ENCODE data around the gene KCNJ13.
"Not testable (repeated sequence)": the region's sequence is repeated elsewhere in the genome, so short reads cannot be mapped to it uniquely, and the experiment has no call there.

Gene KCNJ13

DNA sequence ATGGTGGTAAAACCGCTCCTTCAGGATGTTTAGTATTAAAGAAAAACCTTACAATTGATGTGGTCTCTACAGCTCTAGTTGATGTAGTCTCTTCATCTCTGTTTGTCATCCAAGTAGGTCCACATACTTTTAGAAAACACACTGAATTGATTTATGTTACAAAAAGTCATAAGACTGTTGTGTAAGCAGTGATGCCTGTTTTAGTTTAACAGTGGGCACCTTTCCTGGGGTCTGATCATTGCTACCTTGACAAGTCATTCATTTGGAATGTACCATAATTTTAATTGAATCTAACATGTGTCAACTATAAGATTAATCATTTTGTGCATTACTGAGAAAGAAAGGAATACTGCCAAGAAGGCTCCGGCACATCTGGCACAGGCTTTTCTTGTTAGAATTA, 44.9 kb downstream of the KCNJ13 start:
- in situ Hi-C loops (cut with MboI; ENCODE audit: low sequenced_read_pairs, unreplicated experiment): no loop called here

DNA sequence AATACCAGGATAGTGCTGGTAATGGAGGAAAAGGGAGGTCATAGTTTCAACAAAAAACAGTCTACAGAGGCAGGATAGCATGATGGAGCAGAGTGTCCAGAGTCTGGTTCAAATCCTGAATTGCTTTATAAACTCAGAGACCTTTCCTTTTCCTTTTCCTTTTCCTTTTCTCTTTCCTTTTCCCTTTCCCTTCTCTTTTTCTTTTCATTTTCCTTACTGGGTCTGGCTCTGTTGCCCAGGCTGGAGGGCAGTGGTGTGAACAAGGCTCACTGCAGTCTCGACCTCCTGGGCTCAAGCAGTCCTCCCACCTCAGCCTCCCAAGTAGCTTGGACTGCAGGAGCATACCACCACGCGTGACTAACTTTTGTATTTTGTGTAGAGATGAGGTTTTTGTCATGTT, 47.6 kb downstream of the KCNJ13 start:
- DNase-seq (ENCODE audit: low spot score): no peak
- in situ Hi-C loops (cut with MboI; ENCODE audit: low sequenced_read_pairs, unreplicated experiment): no loop called here
- TF ChIP-seq, protein P1, sequence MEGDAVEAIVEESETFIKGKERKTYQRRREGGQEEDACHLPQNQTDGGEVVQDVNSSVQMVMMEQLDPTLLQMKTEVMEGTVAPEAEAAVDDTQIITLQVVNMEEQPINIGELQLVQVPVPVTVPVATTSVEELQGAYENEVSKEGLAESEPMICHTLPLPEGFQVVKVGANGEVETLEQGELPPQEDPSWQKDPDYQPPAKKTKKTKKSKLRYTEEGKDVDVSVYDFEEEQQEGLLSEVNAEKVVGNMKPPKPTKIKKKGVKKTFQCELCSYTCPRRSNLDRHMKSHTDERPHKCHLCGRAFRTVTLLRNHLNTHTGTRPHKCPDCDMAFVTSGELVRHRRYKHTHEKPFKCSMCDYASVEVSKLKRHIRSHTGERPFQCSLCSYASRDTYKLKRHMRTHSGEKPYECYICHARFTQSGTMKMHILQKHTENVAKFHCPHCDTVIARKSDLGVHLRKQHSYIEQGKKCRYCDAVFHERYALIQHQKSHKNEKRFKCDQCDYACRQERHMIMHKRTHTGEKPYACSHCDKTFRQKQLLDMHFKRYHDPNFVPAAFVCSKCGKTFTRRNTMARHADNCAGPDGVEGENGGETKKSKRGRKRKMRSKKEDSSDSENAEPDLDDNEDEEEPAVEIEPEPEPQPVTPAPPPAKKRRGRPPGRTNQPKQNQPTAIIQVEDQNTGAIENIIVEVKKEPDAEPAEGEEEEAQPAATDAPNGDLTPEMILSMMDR (IDR thresholded peaks at IDR 0.05; ENCODE audit: borderline replicate concordance, control extremely low read depth, extremely low read depth, insufficient read depth, missing control alignments): no peak

More for the DNA sequence above, 44.9 kb downstream of the KCNJ13 start:
- TF ChIP-seq, protein P1 (IDR thresholded peaks at IDR 0.05; ENCODE audit: borderline replicate concordance, control extremely low read depth, extremely low read depth, insufficient read depth, missing control alignments): no peak
- no peak for DNase-seq (ENCODE audit: low spot score)

DNA sequence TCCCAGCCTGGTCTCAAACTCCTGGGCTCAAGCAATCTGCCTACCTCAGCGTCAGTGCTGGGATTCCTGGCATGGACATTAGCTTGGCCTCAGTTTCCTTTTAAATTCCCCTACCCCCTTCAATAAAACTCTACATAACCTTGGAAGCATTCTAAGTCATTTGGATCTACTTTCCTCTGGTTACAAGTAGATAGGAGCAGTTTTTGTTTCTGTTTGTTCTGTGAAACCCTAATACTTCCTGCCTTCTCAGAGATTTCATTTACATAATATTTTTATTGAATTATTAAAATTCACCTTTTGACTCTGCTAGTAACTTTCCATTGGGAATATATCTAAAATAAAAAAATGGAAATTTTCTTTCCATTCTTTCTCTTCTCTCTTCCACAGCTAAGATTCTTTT, 53.3 kb downstream of the KCNJ13 start:
- in situ Hi-C loops (cut with MboI; ENCODE audit: low sequenced_read_pairs, unreplicated experiment): no loop called here

DNA sequence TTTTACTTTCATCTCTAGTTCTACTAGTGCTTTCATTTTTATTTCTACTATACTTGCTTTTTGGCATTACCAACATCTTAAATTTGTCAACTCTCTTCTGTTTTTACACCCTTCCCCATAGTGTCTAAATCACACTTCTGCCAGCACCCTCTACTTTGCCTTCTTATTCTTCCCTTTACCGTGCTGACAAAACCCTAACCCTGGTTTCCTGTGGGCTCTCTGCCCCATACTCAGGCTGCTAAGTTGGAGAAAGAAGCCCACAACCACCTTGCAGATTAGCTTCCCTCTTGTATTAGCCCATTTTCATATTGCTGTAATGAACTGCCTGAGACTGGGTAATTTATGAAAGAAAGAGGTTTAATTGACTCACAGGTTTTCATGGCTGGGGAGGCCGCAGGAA, 54.5 kb downstream of the KCNJ13 start:
- no peak for DNase-seq (ENCODE audit: low spot score)
- TF ChIP-seq, protein P1 (IDR thresholded peaks at IDR 0.05; ENCODE audit: borderline replicate concordance, control extremely low read depth, extremely low read depth, insufficient read depth, missing control alignments): no peak
- in situ Hi-C loops (cut with MboI; ENCODE audit: low sequenced_read_pairs, unreplicated experiment): no loop called here

More for the DNA sequence above, 53.3 kb downstream of the KCNJ13 start:
- DNase-seq (ENCODE audit: low spot score): no peak
- TF ChIP-seq, protein P1 (IDR thresholded peaks at IDR 0.05; ENCODE audit: borderline replicate concordance, control extremely low read depth, extremely low read depth, insufficient read depth, missing control alignments): no peak

DNA sequence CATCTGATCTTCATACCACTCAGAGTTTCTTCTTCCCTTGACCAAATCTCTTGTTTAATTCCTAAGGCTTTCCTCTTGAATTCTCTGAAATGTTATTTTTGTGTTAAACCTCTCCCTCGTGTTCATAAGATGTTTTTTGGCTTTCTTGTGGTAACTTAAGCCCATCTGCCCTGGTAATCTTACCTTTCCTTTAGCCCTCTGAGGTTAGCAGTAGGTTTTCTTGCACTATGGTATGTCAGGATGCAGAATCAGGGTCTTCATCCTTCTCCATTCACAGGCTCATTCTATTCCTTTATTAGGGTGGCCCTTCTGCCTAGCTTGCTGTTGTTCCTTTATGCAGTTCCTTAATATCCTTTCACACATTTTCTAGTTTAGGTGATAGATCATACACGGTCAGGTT, 55.1 kb downstream of the KCNJ13 start:
- in situ Hi-C loops (cut with MboI; ENCODE audit: low sequenced_read_pairs, unreplicated experiment): no loop called here
- TF ChIP-seq, protein P1 (IDR thresholded peaks at IDR 0.05; ENCODE audit: borderline replicate concordance, control extremely low read depth, extremely low read depth, insufficient read depth, missing control alignments): no peak
- DNase-seq (ENCODE audit: low spot score): no peak

DNA sequence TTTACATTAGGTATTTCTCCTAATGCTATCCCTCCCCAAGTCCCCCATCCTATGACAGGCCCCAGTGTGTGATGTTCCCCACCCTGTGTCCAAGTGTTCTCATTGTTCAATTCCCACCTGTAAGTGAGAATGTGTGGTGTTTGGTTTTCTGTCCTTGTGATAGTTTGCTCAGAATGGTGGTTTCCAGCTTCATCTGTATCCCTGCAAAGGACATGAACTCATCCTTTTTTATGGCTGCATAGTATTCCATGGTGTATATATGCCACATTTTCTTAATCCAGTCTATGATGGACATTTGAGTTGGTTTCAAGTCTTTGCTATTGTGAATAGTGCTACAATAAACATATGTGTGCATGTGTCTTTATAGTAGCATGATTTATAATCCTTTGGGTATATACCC, 56.3 kb downstream of the KCNJ13 start:
- in situ Hi-C loops (cut with MboI; ENCODE audit: low sequenced_read_pairs, unreplicated experiment); DNase-seq (ENCODE audit: low spot score): not testable (repeated sequence)
